OCI-LY1 (cell line): ENCODE measurements around the gene CLCA2.

Experiments used
- H2AFZ ChIP-seq: fragments of 200-600 bp; sonication (generic), shearing (Covaris generic); 2 replicates; pipeline ENCODE4 v1.6.0; 2014; ENCODE audit warnings: antibody characterized with exemption, mild to moderate bottlenecking, low read length
- H3F3A ChIP-seq: fragments of 200-600 bp; sonication (generic), shearing (Covaris generic); 2 replicates; pipeline ENCODE4 v1.6.0; 2014; ENCODE audit warnings: mild to moderate bottlenecking, antibody characterized with exemption, low read length, moderate library complexity; ENCODE audit not compliant: insufficient read depth
- H3K27ac ChIP-seq: fragments of 200-600 bp; sonication (generic); 2 replicates; pipeline ENCODE4 v1.5.1; 2014; ENCODE audit warnings: low read length, mixed run types, mild to moderate bottlenecking, low read depth; ENCODE audit not compliant: poor library complexity, severe bottlenecking
- H3K27me3 ChIP-seq: fragments of 200-600 bp; sonication (generic); 2 replicates; pipeline ENCODE4 v1.6.0; 2014; ENCODE audit warnings: antibody characterized with exemption, mild to moderate bottlenecking, low read length, moderate library complexity; ENCODE audit not compliant: insufficient read depth
- H3K36me3 ChIP-seq: fragments of 200-600 bp; sonication (generic); 2 replicates; pipeline ENCODE4 v1.6.1; 2014; ENCODE audit warnings: mild to moderate bottlenecking, antibody characterized with exemption, low read length, moderate library complexity, mixed read lengths; ENCODE audit not compliant: insufficient read depth
- H3K4me1 ChIP-seq: fragments of 200-600 bp; sonication (generic); 2 replicates; pipeline ENCODE4 v1.5.1; 2014; ENCODE audit warnings: mild to moderate bottlenecking, low read length, moderate library complexity; ENCODE audit not compliant: insufficient read depth, severe bottlenecking
- H3K4me2 ChIP-seq: fragments of 200-600 bp; sonication (generic), shearing (Covaris generic); 2 replicates; pipeline ENCODE4 v1.6.1; 2014; ENCODE audit warnings: low read length
- H3K4me3 ChIP-seq: fragments of 200-600 bp; sonication (generic); 2 replicates; pipeline ENCODE4 v1.5.1; 2014; ENCODE audit warnings: low read length, low read depth, mild to moderate bottlenecking, mixed read lengths; ENCODE audit not compliant: poor library complexity, severe bottlenecking
- H3K79me2 ChIP-seq: fragments of 200-600 bp; shearing (Covaris generic); 2 replicates; pipeline ENCODE4 v1.6.1; 2016; ENCODE audit warnings: mixed run types, low read length, mixed read lengths; ENCODE audit not compliant: insufficient read depth
- H3K9ac ChIP-seq: fragments of 200-600 bp; sonication (generic), shearing (Covaris generic); 2 replicates; pipeline ENCODE4 v1.6.1; 2014; ENCODE audit warnings: mild to moderate bottlenecking, low read length, mixed read lengths
- H3K9me2 ChIP-seq: fragments of 200-600 bp; sonication (generic), shearing (Covaris generic); 2 replicates; pipeline ENCODE4 v1.6.1; 2014; ENCODE audit warnings: low read depth, mild to moderate bottlenecking, low read length, mixed read lengths
- H3K9me3 ChIP-seq: fragments of 200-600 bp; shearing (Covaris generic); 2 replicates; pipeline ENCODE4 v1.6.1; 2014; ENCODE audit warnings: low read length, mixed read lengths
- H4K20me1 ChIP-seq: fragments of 200-600 bp; sonication (generic), shearing (Covaris generic); 2 replicates; pipeline ENCODE4 v1.6.0; 2016; ENCODE audit warnings: mild to moderate bottlenecking, low read length; ENCODE audit not compliant: insufficient read depth
- CTCF ChIP-seq: fragments of 200-600 bp; sonication (generic), shearing (Covaris generic); IDR thresholded peaks from 2 replicates; pipeline ENCODE4 v1.5.1; 2017; ENCODE audit warnings: mild to moderate bottlenecking, antibody characterized with exemption, low read length, moderate library complexity, mixed read lengths
- EZH2 ChIP-seq: fragments of 200-600 bp; sonication (generic), shearing (Covaris generic); IDR thresholded peaks from 2 replicates; pipeline ENCODE4 v1.8.0; 2017; ENCODE audit warnings: borderline replicate concordance, mixed run types, mild to moderate bottlenecking, antibody characterized with exemption, low read length, moderate library complexity, mixed read lengths

The CLCA2 gene

DNA sequence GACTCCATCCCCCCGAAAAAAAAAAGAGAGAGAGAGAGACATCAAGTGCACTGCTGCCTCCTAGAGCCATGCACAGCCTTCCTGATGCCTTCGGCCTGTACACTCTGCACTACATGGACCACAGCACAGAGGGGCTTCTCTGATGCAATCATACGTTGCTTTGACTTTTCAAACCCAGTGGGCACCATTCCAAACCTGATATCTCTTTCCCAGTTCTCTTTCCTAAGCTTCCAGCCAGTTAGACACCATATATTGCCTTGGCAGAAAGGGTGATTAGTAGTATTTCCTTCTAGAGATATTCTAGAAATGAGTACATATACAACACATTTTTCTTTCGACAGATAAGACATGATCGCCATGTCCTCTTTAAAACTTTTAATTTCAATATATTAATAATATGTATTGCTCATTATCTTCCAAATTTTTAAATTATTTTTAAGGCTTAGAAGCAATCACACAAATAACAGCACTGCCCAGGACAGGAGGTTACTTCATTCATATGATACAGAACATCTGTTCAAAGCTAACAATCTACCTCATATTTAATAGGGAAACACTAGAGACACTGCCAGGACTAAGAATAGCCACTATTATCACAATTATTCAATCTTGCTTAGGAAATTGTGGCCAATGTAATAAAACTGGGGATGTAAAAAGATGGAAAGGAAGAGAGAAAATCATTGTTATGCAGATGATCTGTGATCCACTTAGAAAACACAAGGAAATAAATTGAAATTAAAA is 54.6 kb downstream of the CLCA2 start:
- no peaks in the 10 kb centered on the region for H3F3A ChIP-seq
- H3K9ac ChIP-seq = no peak overlapping the region
- no peaks in the 10 kb centered on the region for H3K79me2 ChIP-seq
- H3K36me3 ChIP-seq = no peaks in the 10 kb centered on the region
- no peak overlapping the region for H3K4me2 ChIP-seq
- TF ChIP-seq CTCF (no peak), EZH2 (no peak)
- H3K4me1 ChIP-seq = no peaks in the 10 kb centered on the region
- no peak overlapping the region for H3K4me3 ChIP-seq
- H3K9me2 ChIP-seq = no peaks in the 10 kb centered on the region
- H4K20me1 ChIP-seq = no peaks in the 10 kb centered on the region
- H2AFZ ChIP-seq = no peak overlapping the region
- H3K9me3 ChIP-seq = no peaks in the 10 kb centered on the region
- H3K27me3 ChIP-seq = no peaks in the 10 kb centered on the region
- H3K27ac ChIP-seq = no peak overlapping the region

GRCh38 chr1:86481966-86482365 is 58.0 kb downstream of the CLCA2 start:
- no peaks in the 10 kb centered on the region for H3K9me2 ChIP-seq
- H3F3A ChIP-seq = no peaks in the 10 kb centered on the region
- no peaks in the 10 kb centered on the region for H3K4me1 ChIP-seq
- no peaks in the 10 kb centered on the region for H3K79me2 ChIP-seq
- no peak overlapping the region for H3K4me2 ChIP-seq
- TF ChIP-seq EZH2 (no peak), CTCF (no peak)
- H3K9ac ChIP-seq = no peak overlapping the region
- no peak overlapping the region for H2AFZ ChIP-seq
- H4K20me1 ChIP-seq = no peaks in the 10 kb centered on the region
- H3K27ac ChIP-seq = no peak overlapping the region
- no peaks in the 10 kb centered on the region for H3K9me3 ChIP-seq
- no peaks in the 10 kb centered on the region for H3K27me3 ChIP-seq
- H3K4me3 ChIP-seq = no peak overlapping the region
- no peaks in the 10 kb centered on the region for H3K36me3 ChIP-seq

GRCh38 chr1:86487131-86487810 is 63.3 kb downstream of the CLCA2 start:
- no peaks in the 10 kb centered on the region for H3K4me1 ChIP-seq
- H3K9me3 ChIP-seq = no peaks in the 10 kb centered on the region
- no peak overlapping the region for H3K27ac ChIP-seq
- no peaks in the 10 kb centered on the region for H3F3A ChIP-seq
- H3K27me3 ChIP-seq = no peaks in the 10 kb centered on the region
- no peak overlapping the region for H3K4me3 ChIP-seq
- H3K36me3 ChIP-seq = no peaks in the 10 kb centered on the region
- H3K9me2 ChIP-seq = no peaks in the 10 kb centered on the region
- H2AFZ ChIP-seq = no peak overlapping the region
- no peaks in the 10 kb centered on the region for H4K20me1 ChIP-seq
- TF ChIP-seq CTCF = no peak
- no peak for TF ChIP-seq EZH2
- H3K79me2 ChIP-seq = no peaks in the 10 kb centered on the region
- H3K9ac ChIP-seq = no peak overlapping the region
- H3K4me2 ChIP-seq = no peak overlapping the region
